VCaP (cell line): ENCODE results near the gene ZNF710.
A peak's percentile ranks its signal among the peaks of the same experiment; 100 is the strongest.
"Not testable (repeated sequence)": the region's sequence is repeated elsewhere in the genome, so short reads cannot be mapped to it uniquely, and the experiment has no call there.

Experiments
- H3K27ac ChIP-seq: fragments of 450-650 bp; 2 replicates; pipeline ENCODE4 v1.5.1; 2017
- TF ChIP-seq, protein P1 (sequence below): fragments of 450-650 bp; conservative IDR thresholded peaks from 2 replicates; pipeline ENCODE4 v1.5.1; 2017; ENCODE audit warnings: mild to moderate bottlenecking, moderate library complexity

ZNF710 gene

DNA sequence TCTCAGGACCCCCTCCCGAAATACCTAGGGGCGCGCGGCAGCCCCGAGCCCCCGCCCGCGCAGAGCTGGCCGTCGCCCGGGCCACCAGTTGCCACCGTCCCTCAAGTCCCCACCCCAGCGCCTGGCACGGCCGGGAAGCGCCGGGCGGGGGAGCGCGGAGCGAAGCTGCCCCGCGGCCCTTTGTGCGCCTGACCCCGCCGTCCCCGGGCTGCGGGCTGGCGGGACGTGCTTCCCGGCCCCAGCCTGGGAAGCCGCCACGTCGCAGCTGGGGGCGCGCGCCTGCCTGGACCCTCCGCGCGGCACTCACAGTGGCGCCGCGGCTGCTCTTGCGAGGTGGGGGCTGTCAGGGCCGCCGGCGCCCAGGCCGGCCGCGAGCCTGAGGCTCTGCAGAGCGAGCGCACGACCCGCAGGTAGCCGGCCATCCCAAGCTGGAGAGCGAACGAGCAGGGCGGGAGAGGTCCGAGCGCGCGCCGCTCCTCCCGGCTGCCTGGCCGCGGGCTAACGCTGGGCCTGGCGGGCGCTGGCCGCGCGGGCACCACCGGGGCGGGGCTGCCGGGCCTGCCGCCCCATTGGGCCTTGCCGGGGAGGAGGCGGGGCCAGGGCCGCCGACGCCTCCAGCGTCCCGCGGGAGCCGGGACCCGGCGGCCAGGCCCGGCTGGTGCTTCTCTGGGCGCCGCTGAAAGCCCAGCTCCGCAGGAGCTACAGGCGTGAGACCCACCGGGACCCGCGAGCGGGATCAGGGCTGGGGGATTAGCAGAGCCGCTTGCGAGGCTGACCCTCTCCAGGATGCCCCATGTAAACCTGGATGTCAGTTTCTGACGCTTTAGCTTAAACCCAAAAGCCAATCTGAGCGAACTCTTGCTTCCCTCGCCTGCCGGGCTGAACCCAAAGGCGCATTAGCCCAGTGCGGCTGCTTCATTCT is 101.1 kb downstream of the ZNF710 start, which contains the start of gene IDH2:
IDH2 (minus strand) TSS at position 500 of the 922 bp plus-strand sequence; CDS start at position 422, 78 bp downstream.
- H3K27ac ChIP-seq = peak within 1 kb of the TSS; percentile 98

DNA sequence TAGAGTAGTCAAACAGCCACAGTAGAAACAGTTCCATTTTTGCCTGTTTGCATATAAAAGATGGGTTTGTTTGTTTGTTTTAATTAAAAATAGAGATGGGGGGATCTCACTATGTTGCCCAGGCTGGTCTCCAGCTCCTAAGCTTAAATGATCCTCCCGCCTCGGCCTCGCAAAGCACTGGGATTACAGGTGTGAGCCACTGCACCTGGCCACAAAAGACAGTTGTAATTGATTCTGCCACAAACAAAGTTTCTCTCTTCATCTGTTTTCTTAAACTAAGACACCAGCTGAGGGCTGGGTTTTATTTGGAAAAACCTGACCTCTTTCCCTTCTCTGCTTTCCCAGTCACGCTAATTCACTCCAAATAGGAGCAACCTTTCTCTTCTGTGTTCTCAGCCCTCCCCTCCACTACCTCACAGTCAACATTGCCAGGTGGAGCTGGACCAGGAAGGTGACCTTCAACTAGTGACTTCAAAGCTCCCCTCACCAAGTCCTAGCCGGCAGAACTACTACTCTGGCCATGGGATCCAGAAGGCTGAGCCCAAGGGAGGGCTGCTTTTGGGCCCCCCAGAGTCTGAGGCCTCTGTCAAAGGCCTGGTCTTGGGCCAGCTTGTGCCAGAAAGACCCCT is 102.7 kb downstream of the ZNF710 start:
- H3K27ac ChIP-seq = peak overlapping the region; percentile 98

More for the DNA sequence above, 101.1 kb downstream of the ZNF710 start, which contains the start of gene IDH2:
- TF ChIP-seq, protein P1, sequence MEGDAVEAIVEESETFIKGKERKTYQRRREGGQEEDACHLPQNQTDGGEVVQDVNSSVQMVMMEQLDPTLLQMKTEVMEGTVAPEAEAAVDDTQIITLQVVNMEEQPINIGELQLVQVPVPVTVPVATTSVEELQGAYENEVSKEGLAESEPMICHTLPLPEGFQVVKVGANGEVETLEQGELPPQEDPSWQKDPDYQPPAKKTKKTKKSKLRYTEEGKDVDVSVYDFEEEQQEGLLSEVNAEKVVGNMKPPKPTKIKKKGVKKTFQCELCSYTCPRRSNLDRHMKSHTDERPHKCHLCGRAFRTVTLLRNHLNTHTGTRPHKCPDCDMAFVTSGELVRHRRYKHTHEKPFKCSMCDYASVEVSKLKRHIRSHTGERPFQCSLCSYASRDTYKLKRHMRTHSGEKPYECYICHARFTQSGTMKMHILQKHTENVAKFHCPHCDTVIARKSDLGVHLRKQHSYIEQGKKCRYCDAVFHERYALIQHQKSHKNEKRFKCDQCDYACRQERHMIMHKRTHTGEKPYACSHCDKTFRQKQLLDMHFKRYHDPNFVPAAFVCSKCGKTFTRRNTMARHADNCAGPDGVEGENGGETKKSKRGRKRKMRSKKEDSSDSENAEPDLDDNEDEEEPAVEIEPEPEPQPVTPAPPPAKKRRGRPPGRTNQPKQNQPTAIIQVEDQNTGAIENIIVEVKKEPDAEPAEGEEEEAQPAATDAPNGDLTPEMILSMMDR = no peak

DNA sequence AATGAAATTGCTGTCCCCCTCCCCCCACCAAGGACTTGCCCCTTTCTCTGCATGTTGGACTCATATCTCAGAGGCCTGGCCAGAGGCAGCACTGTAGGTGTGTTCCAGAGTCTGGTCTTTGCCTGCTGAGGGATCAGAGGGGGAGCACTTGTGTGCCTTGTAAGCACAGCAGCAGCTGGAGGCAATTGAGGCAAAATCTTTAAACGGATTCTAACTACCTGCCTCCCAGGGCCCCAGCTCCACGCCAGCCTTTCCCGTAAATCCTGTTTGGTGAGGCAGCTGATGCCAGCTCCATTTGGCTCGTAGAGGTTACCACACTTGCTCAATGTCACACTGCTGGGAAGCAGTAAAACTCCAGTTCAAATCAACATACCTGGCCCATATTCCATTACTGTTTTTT is 103.4 kb downstream of the ZNF710 start:
- peak overlapping the region; percentile 98 for H3K27ac ChIP-seq
- TF ChIP-seq, protein P1 = no peak

More for the DNA sequence above, 102.7 kb downstream of the ZNF710 start:
- TF ChIP-seq, protein P1 = no peak

DNA sequence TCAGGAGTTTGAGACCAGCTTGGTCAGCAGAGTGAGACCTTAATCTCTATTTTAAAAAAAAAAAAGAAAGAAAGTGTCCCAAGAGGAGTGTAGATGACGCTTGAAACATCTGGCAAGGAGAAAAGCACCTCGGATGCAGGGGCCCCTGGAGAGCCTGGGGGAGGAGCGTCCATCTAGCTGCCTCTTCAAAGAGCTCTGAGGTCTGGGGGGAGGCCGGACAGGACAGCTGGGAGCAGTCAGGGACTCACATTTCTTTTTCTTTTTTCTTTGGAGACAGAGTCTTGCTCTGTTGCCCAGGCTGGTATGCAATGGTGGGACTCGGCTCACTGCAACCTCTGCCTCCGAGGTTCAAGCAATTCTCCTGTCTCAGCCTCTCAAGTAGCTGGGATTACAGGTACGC is 104.4 kb downstream of the ZNF710 start:
- TF ChIP-seq, protein P1 = no peak

DNA sequence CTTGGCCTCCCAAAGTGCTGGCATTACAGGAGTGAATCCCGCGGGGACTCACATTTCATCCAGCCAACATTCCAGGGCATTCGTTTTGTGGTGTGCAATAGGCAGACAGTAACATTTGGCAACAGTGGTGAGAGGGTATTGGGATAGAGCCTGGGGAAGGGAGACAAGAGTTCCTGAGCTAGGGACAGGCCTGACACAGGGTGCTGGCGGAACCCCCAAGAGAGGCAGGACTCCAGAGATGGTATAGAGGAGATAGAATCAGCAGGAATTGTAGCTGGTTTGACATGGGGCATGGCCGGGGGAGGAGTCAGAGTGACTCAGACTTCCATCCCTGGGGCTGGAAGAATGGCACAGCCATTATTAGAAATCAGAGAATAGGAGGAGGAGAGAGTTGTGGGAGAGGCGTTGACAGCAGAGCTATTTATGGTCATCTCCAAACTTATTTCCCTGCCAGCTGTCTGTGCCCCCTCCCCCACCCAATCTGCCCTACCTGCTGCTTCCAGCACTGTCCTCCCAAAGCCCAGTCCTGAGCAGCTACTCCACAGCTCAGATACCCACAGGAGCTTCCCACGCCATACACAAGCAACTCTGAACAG is 105.5 kb downstream of the ZNF710 start:
- TF ChIP-seq, protein P1 = no peak
- H3K27ac ChIP-seq = peak overlapping the region; percentile 98

More for the DNA sequence above, 104.4 kb downstream of the ZNF710 start:
- H3K27ac ChIP-seq = peak overlapping the region; percentile 98

DNA sequence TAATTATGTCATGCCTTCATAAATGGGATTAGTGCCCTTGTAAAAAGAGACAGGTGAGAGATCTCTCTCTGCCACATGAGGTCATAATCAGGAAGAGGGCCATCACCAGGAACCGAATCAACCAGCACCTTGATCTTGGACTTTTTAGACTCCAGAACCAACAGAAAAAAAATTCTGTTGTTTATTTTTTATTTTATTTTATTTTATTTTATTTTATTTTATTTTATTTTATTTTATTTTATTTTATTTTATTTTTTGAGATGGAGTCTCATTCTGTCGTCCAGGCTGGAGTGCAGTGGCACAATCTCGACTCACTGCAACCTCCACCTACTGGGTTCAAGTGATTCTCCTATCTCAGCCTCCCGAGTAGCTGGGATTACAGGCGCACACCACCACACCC is 106.9 kb downstream of the ZNF710 start:
- H3K27ac ChIP-seq = not testable (repeated sequence)

DNA sequence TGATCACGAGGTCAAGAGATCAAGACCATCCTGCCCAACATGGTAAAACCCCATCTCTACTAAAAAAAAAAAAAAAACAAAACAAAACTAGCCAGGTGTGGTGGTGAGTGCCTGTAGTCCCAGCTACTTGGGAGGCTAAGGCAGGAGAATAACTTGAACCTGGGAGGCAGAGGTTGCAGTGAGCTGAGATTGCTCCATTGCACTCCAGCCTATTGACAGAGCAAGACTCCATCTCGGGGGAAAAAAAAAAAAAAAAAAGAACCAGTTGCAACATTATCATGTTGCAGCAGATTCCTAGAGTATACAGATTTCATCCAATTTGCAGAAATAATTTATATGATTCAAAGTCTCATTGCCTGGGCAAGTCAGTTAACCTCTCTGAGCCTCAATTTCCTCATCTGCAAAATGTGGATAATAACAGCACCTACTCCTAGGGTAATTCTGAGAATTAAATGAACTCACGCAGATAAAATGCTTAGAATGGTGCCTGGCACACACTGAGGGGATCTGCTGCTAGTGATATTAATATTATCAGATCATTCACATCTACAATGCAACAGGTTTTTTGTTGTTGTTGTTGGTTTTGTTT is 108.1 kb downstream of the ZNF710 start:
- not testable (repeated sequence) for H3K27ac ChIP-seq

DNA sequence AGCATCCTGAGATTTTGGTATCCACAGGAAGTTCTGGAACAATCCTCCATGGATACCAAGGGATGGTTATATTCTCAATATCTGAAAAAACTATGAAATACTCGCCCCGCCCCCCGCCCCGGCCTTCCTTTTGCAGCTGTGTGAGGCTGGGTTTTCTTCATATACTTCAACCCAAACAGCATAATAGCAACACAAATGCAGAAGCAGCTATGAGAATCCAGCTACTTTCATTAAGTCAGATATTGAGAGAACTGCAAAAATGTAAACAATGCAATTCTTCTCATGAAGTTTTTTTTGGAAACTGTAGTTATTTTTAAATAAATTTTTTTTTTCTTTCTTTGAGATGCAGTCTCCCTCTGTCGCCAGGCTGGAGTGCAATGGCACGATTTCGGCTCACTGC is 112.0 kb downstream of the ZNF710 start:
- TF ChIP-seq, protein P1 = no peak
- H3K27ac ChIP-seq = no peak overlapping the region
